Neuron (in vitro differentiated cells): ENCODE results near the gene ADTRP.

Source experiments
- H2AFZ ChIP-seq: one replicate; pipeline ENCODE4 v1.6.1; 2013; ENCODE audit warnings: low read depth, mild to moderate bottlenecking, inconsistent platforms, low read length, moderate library complexity
- H3K27me3 ChIP-seq: one replicate; pipeline ENCODE4 v1.6.1; 2013; ENCODE audit warnings: low read length; ENCODE audit not compliant: insufficient read depth
- H3K36me3 ChIP-seq: one replicate; pipeline ENCODE4 v1.6.1; 2013; ENCODE audit warnings: low read length; ENCODE audit not compliant: insufficient read depth
- H3K4me1 ChIP-seq: one replicate; pipeline ENCODE4 v1.6.1; 2013; ENCODE audit warnings: low read length; ENCODE audit not compliant: insufficient read depth
- H3K4me3 ChIP-seq: 2 replicates; pipeline ENCODE4 v1.5.1; 2013; ENCODE audit warnings: mild to moderate bottlenecking, low read length, moderate library complexity
- H3K9me3 ChIP-seq: one replicate; pipeline ENCODE4 v1.6.1; 2013; ENCODE audit warnings: low read length

The ADTRP gene

GRCh38 chr6:11734861-11735613, 43.6 kb downstream of the ADTRP start:
- Histone ChIP-seq H3K27me3 (no peaks in the 10 kb centered on the region), H2AFZ (no peak overlapping the region), H3K9me3 (no peaks in the 10 kb centered on the region), H3K4me3 (no peak overlapping the region), H3K4me1 (peaks cover 8% of the 10 kb centered on the region), H3K36me3 (no peaks in the 10 kb centered on the region)

- Histone ChIP-seq H3K9me3 (no peaks in the 10 kb centered on the region), H3K4me3 (no peak overlapping the region), H3K4me1 (peaks cover 3% of the 10 kb centered on the region), H3K27me3 (no peaks in the 10 kb centered on the region), H3K36me3 (no peaks in the 10 kb centered on the region), H2AFZ (no peak overlapping the region)
Measured at GRCh38 chr6:11732036-11732631, 46.5 kb downstream of the ADTRP start.

DNA sequence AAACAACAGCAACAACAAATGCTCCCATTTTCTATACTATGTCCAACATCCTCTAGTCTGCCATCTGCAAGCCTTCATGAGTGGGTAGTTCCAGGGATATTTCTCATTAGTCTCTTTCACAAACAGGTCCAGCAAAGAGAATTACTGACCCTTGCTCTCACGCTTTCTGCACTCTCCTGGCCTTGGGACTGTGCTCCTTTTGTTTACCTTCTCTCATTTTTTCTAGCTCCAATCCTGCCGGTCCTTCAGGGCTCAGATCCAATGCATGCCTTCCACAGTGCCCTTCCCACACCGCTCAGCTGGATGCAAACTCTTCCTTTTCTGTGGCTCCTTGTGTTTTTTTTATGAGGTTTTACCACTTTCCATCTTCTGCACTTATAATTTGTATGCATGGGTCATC, 47.2 kb downstream of the ADTRP start:
- no peak overlapping the region for H2AFZ ChIP-seq
- no peak overlapping the region for H3K4me3 ChIP-seq
- no peaks in the 10 kb centered on the region for H3K27me3 ChIP-seq
- no peaks in the 10 kb centered on the region for H3K9me3 ChIP-seq
- H3K36me3 ChIP-seq = no peaks in the 10 kb centered on the region
- H3K4me1 ChIP-seq = peaks cover 3% of the 10 kb centered on the region

- H3K4me3 ChIP-seq = no peak overlapping the region
- no peaks in the 10 kb centered on the region for H3K9me3 ChIP-seq
- no peaks in the 10 kb centered on the region for H3K27me3 ChIP-seq
- no peaks in the 10 kb centered on the region for H3K36me3 ChIP-seq
- H2AFZ ChIP-seq = no peak overlapping the region
- peaks cover 3% of the 10 kb centered on the region for H3K4me1 ChIP-seq
Measured at GRCh38 chr6:11730641-11731040, 48.0 kb downstream of the ADTRP start.

DNA sequence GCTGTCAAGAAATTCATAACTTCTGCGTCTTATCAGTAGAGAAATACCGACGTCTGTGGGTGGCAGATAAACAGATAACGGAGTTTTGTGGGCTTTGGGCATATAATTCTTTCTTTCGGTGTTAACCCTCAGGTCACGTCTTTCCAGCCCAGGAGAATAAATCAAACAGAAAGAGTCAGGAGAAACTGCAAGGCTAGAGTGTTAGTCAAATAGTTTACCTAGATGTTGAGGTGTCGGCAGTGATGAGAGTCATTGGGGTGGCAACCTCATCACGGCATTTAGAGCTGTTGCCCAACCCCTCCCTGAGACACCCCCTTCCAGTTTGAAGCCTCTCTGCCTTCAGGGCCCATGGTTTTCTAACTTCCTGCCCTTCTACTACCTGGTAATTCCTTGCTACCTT, 49.5 kb downstream of the ADTRP start:
- Histone ChIP-seq H3K4me1 (peaks cover 3% of the 10 kb centered on the region), H2AFZ (no peak overlapping the region), H3K4me3 (no peak overlapping the region), H3K36me3 (no peaks in the 10 kb centered on the region), H3K9me3 (no peaks in the 10 kb centered on the region), H3K27me3 (no peaks in the 10 kb centered on the region)

DNA sequence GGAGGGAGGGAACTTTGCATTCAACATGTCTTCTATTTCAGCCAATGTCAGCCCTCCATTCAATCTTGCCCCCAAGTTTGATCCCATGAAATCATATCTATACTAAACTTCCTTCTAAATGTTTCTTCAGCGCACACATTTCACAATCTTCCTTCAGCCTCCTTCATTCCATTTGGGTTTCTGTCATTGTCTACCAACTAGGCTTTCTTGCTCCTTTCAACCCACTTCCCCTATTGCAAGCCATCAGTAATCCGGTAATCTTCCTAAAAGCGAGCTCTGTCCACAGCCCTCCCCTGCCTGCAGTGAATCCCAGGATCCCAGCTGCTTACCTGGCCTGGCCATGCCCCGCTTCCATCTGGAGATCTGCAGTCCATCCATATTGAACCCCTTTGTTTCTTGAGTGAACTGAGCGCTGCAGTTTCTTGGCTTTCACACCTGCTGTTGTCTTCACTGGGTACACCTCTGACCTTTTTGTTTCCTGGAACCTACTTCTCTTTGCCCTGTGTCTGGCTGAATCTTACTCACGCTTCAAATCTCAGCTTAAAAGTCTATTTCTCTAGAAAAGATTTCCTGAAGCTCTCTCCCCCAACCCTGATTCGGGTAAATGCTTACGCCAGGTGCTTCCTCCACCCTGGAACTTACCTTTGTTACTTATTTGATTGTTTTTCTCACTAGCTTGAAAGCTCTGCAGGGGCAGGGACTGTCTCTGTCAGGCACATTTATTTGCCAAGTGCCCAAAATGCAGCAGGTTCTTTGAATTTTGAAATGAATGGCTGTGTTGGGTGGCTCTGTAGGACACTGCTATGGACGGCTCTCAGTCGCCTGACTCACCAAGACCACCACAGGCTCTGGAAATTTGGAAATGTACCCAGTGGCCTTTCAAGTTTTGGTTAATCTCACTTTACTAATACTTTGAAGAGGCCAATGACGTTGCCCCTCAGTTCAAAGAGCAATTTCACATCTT, 50.3 kb downstream of the ADTRP start:
- H3K4me1 ChIP-seq = peaks cover 3% of the 10 kb centered on the region
- no peaks in the 10 kb centered on the region for H3K36me3 ChIP-seq
- H3K9me3 ChIP-seq = no peaks in the 10 kb centered on the region
- H2AFZ ChIP-seq = no peak overlapping the region
- no peak overlapping the region for H3K4me3 ChIP-seq
- no peaks in the 10 kb centered on the region for H3K27me3 ChIP-seq

DNA sequence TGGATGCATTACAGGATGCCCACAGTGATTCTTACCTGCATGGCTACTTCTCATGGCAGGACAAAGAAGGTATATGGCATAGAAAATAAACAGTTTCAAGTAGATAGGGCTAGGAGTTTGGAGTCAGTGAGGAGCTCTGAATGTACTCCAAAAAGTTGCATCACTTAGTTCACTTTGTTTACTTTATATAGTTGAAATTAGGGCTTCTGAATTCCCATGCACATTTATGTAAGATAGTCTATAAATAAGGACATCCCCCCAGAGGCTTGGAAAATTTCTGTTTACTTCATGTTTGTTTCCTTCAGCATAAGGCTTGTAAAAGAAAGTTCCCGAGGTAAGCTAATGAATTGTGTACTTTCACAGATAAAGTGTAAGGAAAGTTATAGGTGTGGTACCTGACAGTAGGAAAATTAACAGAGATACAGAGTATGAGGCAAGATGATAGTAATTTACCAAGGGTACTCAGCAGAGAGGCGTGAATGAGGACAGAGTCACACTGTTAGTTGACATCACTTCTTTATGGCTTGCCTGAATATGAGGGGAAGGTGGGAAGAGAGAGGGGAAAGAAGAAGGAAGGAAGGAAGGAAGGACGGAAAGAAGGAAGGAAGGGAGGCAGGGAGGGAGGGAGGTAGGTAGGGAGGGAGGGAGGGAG, 51.1 kb downstream of the ADTRP start:
- no peaks in the 10 kb centered on the region for H3K27me3 ChIP-seq
- no peaks in the 10 kb centered on the region for H3K36me3 ChIP-seq
- no peak overlapping the region for H3K4me3 ChIP-seq
- peaks cover 3% of the 10 kb centered on the region for H3K4me1 ChIP-seq
- no peak overlapping the region for H2AFZ ChIP-seq
- no peaks in the 10 kb centered on the region for H3K9me3 ChIP-seq

DNA sequence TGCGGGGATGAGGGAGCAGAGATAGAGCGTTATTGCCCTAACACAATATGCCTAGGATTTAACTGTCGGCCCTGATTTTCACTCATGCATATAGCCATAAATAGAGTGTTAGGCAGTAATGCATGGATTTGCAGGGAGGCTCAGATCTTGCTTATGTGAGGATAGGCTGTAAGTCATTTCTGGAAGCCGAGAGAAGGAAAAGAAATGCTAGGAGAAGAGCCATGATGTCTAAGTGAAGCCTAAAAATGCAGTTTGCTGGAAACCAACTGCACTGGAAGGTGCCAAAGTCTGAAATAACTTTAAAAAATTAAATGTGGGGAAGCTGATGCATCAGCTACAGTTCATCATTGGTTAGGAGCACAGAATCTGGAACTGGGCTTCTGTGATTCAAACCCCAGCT, 54.3 kb downstream of the ADTRP start:
- no peaks in the 10 kb centered on the region for H3K4me1 ChIP-seq
- no peaks in the 10 kb centered on the region for H3K9me3 ChIP-seq
- H3K27me3 ChIP-seq = no peaks in the 10 kb centered on the region
- H2AFZ ChIP-seq = no peak overlapping the region
- H3K36me3 ChIP-seq = no peaks in the 10 kb centered on the region
- no peak overlapping the region for H3K4me3 ChIP-seq

DNA sequence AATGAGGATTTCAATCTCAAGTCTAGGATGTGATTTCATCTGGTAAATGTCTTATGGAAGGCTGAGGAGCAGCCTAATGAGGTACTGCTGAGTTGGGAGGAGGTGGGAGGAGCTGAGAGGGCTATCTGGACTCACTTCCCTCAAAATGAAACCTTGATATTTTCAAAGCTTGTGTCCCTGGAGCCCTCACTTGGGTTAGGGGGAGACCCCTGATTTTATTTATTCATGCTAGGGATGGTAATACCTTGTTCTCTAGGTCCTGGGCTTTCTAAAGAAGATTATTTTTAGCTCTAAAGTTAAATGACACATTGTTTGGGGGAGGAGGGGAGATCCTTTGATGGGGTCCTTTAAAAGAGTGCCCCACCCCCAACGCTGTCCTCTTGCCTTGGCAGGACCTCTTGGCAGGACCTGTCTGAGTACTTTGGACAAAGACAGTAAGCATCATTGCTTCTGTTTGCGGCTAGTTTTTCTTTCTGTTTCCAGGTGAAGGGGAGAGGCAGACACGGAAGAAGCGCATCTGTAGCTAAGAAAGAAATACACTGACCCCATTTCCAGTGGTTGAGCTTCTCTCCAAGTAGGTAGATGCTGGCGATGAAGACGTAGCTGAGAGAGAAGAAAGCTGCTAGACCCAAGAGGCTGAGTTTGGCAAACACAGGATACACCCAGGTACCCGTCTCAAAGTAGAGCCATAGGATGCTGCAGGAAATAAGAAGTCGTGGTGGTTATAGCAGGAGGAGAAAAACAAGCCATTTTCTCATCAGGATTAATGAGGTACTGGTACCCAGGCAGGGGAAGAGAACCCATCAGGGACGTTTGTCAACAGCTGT, 55.6 kb downstream of the ADTRP start:
- Histone ChIP-seq H3K9me3 (no peaks in the 10 kb centered on the region), H3K4me3 (no peak overlapping the region), H3K36me3 (no peaks in the 10 kb centered on the region), H3K27me3 (no peaks in the 10 kb centered on the region), H3K4me1 (no peaks in the 10 kb centered on the region), H2AFZ (no peak overlapping the region)

DNA sequence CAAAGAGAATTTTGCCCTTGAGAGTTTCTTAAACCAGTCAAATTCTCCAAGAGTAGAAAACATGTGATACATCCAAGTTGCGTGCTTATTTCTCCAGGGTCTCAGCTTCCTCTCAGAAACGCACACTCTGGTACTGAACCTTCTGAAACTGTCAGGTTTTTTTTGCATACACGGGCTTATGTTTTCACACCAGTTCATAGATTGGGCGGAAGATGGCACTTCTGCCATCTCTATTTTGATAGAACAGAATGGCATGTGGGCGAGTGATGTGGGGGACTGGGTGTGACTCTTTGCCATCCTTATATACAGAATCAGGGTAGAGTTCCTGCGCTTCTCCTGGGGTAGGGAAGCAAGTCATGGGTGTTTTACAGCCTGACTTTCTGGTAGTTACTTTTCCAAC, 56.4 kb downstream of the ADTRP start:
- Histone ChIP-seq H3K36me3 (no peaks in the 10 kb centered on the region), H3K27me3 (no peaks in the 10 kb centered on the region), H2AFZ (no peak overlapping the region), H3K9me3 (no peaks in the 10 kb centered on the region), H3K4me1 (no peaks in the 10 kb centered on the region), H3K4me3 (no peak overlapping the region)

- H2AFZ ChIP-seq = no peak overlapping the region
- H3K27me3 ChIP-seq = no peaks in the 10 kb centered on the region
- H3K4me1 ChIP-seq = no peaks in the 10 kb centered on the region
- H3K4me3 ChIP-seq = no peak overlapping the region
- no peaks in the 10 kb centered on the region for H3K9me3 ChIP-seq
- no peaks in the 10 kb centered on the region for H3K36me3 ChIP-seq
Measured at GRCh38 chr6:11718463-11718862, 60.1 kb downstream of the ADTRP start.

- Histone ChIP-seq H2AFZ (no peak overlapping the region), H3K4me3 (no peak overlapping the region), H3K9me3 (no peaks in the 10 kb centered on the region), H3K27me3 (no peaks in the 10 kb centered on the region), H3K36me3 (no peaks in the 10 kb centered on the region), H3K4me1 (no peaks in the 10 kb centered on the region)
Measured at GRCh38 chr6:11718031-11718430, 60.6 kb downstream of the ADTRP start.
